LHCN-M2 (cell line): ENCODE data around the gene CNNM4. TPM values are rescaled to one million over a fixed set of nuclear protein-coding genes. Genes with fewer than 3 reads are reported as not detected.

Source experiments
- DNase-seq: peaks from one replicate; pipeline ENCODE4 v3.0.0-alpha.2; 2012; ENCODE audit warnings: low read depth
- total RNA-seq: library from RNA; depleted of rRNA; stranded (reverse); fragments of >200 nt; gene quantifications from 2 replicates; pipeline ENCODE4 v1.2.3, GENCODE V29; 2014

Gene CNNM4
- total RNA-seq, 1 experiment from 2014 or later = 2.9 TPM

DNA sequence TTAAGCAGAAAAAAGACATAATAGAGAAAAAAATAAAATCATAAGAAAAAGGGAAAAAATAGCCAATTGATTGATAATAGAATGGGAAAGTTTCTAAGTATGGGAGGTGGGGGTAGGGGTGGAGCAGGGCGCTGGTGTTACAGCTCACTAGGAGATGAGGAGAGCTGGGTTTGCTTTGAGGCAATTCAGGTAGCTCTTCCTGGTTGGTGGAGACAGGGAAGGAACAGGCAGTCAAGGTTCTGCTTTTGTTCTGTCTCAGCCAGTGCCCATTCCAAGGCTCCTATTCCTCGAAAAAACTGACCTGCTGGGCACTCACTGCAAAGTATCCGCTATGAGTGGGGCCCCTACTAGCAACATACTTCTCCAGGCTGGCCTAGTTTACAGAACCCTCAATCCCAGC is 1.7 kb upstream of the CNNM4 start:
- DNase-seq = no peak

- DNase-seq = no peak
These were observed 1.2 kb upstream of the CNNM4 start for GRCh38 chr2:96759548-96759947.

GRCh38 chr2:96760986-96761832 is 507 bp downstream of the CNNM4 start:
- no peak for DNase-seq

- DNase-seq = no peak
These were observed 2.0 kb downstream of the CNNM4 start for GRCh38 chr2:96762529-96763311.

DNA sequence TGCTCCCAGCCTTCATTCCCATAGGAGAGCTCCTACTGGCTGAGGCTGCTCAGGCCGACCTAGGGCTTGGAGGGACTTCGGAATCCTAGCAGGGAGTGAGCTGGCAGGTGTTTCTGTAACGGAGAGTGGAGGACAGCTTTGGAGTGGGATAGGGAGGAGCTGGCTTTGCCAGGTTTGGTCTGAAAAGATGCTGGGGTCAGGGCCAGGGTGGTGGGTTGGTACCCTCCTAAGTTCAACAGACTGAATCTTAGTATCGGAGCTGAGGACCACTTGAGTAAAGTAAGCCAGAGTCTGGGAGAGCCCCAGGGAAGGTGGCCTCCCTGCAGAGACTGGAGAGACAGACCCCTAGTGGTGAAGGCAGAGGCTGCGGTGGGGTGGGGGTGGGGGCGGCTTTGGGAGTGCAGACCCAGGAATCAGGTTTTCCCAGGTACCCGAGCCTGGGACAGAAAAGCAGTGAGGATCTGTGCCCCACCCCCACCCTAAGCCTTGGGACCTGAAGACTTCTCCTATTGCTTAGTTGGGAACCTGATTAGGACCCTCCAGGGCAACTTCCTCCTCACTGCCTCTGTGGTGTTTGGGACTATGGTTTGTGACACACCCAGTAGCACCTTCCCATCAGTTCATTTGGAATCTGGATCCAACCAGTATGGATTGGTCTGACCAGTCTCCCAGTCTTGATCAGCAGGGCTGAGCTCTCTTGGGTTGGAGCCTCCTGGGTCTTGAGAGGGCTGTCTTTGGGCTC is 3.0 kb downstream of the CNNM4 start:
- DNase-seq = no peak

GRCh38 chr2:96764253-96764637 is 3.5 kb downstream of the CNNM4 start:
- DNase-seq = no peak

- DNase-seq = no peak
These were observed 6.6 kb downstream of the CNNM4 start for GRCh38 chr2:96767135-96767871.

- DNase-seq = no peak
These were observed 7.4 kb downstream of the CNNM4 start for GRCh38 chr2:96768083-96768561.

GRCh38 chr2:96769814-96770213 is 9.1 kb downstream of the CNNM4 start:
- DNase-seq = peak; percentile 45

- no peak for DNase-seq
These were observed 9.9 kb downstream of the CNNM4 start for GRCh38 chr2:96770442-96771202.

GRCh38 chr2:96771796-96772618 is 11.3 kb downstream of the CNNM4 start:
- DNase-seq = no peak

DNA sequence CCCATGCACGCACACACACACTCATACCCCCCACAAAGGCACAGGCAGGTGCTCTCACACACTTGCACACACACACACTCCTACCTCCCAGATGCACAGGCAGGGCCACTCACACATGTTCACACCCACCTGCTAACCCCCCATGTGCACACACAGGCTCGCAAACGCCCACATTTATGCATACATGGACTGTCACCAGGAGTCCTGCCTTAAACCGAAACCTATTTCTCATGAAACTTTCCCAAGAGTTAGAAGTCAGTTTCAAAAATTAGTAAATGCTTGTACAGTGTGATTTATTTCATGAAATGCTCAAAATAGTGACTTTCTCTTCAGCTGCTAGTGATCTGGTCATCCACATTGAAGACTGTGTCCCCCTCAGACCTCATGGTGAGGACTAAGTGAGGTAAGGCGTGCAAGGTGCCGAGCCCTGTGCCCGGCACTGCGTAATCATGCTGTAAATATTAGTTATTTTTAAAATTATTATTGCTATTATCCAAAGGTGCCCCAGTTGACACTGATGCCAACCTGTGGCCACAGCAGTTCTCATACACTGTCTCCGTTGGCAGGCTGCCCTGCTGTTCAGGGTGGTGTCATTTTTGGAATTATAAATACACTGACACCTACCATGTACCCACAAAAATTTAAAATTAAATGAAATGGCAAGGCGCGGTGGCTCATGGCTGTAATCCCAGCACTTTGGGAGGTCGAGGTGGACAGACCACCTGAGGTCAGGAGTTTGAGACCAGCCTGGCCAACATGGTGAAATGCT is 12.4 kb downstream of the CNNM4 start:
- DNase-seq = no peak

- DNase-seq = no peak
These were observed 13.2 kb downstream of the CNNM4 start for GRCh38 chr2:96773922-96774321.

DNA sequence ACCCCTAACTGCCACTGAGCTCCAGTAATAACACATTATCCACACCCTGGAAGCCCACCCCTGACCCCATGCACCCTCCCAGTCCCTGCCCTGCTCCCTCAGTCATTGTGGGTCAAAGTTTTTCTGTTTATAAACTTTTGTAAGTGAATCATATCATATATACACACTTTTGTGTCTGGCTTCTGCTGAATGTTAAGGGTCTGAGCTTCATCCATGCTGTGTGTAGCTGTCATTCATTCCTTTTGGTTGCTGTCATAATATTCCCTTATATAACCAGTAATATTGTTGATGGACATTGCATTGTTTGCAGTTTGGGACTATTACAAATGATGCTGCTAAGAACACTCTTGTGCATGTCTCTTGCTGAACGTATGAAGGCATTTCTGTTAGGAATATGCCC is 14.5 kb downstream of the CNNM4 start:
- DNase-seq = no peak

DNA sequence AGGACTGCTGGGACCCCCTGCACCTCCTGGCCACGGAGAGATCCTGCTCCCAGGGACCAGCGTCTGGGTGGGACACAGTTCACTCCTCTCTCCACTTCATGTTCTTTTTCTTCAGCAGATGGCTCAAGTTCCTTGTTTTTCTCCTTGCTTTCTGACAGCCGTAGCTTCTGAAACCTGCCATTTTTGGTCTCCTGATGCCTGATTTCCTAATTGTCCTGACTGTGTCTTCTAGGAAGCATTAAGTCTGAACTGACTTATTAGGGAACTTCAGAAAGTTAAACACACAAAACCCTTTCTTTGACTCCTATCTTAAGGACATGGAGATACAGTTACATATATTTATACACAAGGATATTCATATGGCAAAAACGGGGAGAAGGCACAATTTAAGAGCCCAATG is 22.7 kb downstream of the CNNM4 start:
- DNase-seq = no peak

GRCh38 chr2:96787411-96787810 is 26.7 kb downstream of the CNNM4 start:
- no peak for DNase-seq

GRCh38 chr2:96788442-96789244 is 27.9 kb downstream of the CNNM4 start:
- peak; percentile 46 for DNase-seq

- no peak for DNase-seq
These were observed 28.5 kb downstream of the CNNM4 start for GRCh38 chr2:96789245-96789617.
